HepG2 (cell line): ENCODE data around the gene OR8G1. TPM values are rescaled to one million over a fixed set of nuclear protein-coding genes. Genes with fewer than 3 reads are reported as not detected.

Source experiments
- ATAC-seq: fragments of 200-7000 bp; cut with Tn5 transposase; 3 replicates; pipeline ENCODE4 v1.9.1; 2020; ENCODE audit warnings: mild to moderate bottlenecking, moderate library complexity
- BruUV-seq: library from RNA; stranded (reverse); fragments of 400-500 nt; replicated peaks from 2 replicates; lab custom pipeline; 2021; lab: Mats Ljungman, UMichigan
- CTCF ChIA-PET: fragments of 300-600 bp; formaldehyde crosslinking; extraction: SDS; loops from one replicate; lab custom pipeline; 2021; ENCODE audit warnings: low total read pairs, inconsistent platforms, low intra/inter-chr PET ratio; lab: Yijun Ruan, JAX
- POLR2A ChIA-PET: fragments of 350-600 bp; sonication (Branson Sonifier 250); formaldehyde crosslinking; loops from one replicate; lab custom pipeline; 2020; ENCODE audit warnings: antibody characterized with exemption, inconsistent platforms; lab: Yijun Ruan, JAX
- DNase-seq: peaks from one replicate; pipeline ENCODE4 v3.0.0-alpha.2; 2015; ENCODE audit warnings: low spot score
- FAIRE-seq: peaks from 3 replicates; lab custom pipeline; 2011; peaks lifted over from hg19 to GRCh38; lab: Jason Lieb, UNC
- H2AFZ ChIP-seq: one replicate; pipeline ENCODE4 v1.6.1; 2011; ENCODE audit warnings: low read length, inconsistent platforms
- H3K27ac ChIP-seq: fragments of 300-600 bp; 3 replicates; pipeline ENCODE4 v1.8.0; 2011; ENCODE audit warnings: mixed run types, mild to moderate bottlenecking, mixed read lengths, low read length, inconsistent platforms; ENCODE audit not compliant: insufficient read depth; ENCODE audit errors: extremely low read length
- H3K27me3 ChIP-seq, 2 experiments: fragments of 200-600 bp in 1 of 2; 2 replicates in 1 of 2; 3 replicates in 1 of 2; pipeline versions ENCODE4 v1.6.0 to v1.8.0; 2011; ENCODE audit warnings: low read length in 2 of 2, mild to moderate bottlenecking in 2 of 2, moderate library complexity in 2 of 2, inconsistent platforms in 1 of 2; ENCODE audit not compliant: insufficient read depth in 2 of 2, control insufficient read depth in 1 of 2
- H3K36me3 ChIP-seq, 2 experiments: fragments of 200-600 bp in 1 of 2; replicated peaks in 1 of 2; 2 replicates in 1 of 2; 3 replicates in 1 of 2; pipeline versions ENCODE4 v1.5.1 to v1.8.0; 2011; ENCODE audit warnings: low read length in 2 of 2, inconsistent platforms in 1 of 2; ENCODE audit not compliant: insufficient read depth in 2 of 2, control insufficient read depth in 1 of 2
- H3K4me1 ChIP-seq: 2 replicates; pipeline ENCODE4 v1.5.1; 2012; ENCODE audit warnings: low read length, inconsistent platforms; ENCODE audit not compliant: insufficient read depth
- H3K4me2 ChIP-seq: 2 replicates; pipeline ENCODE4 v1.6.0; 2011; ENCODE audit warnings: low read depth, low read length, inconsistent platforms
- H3K4me3 ChIP-seq, 3 experiments: fragments of 200-600 bp in 1 of 3; sonication (generic), shearing (Covaris generic) in 1 of 3; replicated peaks in 1 of 3; 2 replicates each; pipeline ENCODE4 v1.5.1; 2011 to 2016; ENCODE audit warnings: low read length in 3 of 3, inconsistent platforms in 2 of 3, low read depth in 2 of 3, mild to moderate bottlenecking in 2 of 3, control low read depth in 1 of 3, mixed read lengths in 1 of 3; ENCODE audit not compliant: insufficient read depth in 1 of 3
- H3K79me2 ChIP-seq: one replicate; pipeline ENCODE4 v1.6.1; 2011; ENCODE audit warnings: low read length, inconsistent platforms; ENCODE audit not compliant: insufficient read depth
- H3K9ac ChIP-seq: 2 replicates; pipeline ENCODE4 v1.6.0; 2011; ENCODE audit warnings: mild to moderate bottlenecking, low read depth, low read length, inconsistent platforms; ENCODE audit not compliant: insufficient read depth
- H3K9me3 ChIP-seq: 2 replicates; pipeline ENCODE4 v1.5.1; 2012; ENCODE audit warnings: mild to moderate bottlenecking, low read length
- H4K20me1 ChIP-seq: 2 replicates; pipeline ENCODE4 v1.6.0; 2011; ENCODE audit warnings: inconsistent platforms, mild to moderate bottlenecking, low read length, moderate library complexity; ENCODE audit not compliant: insufficient read depth
- AKNA ChIP-seq: sonication (generic); formaldehyde crosslinking; IDR thresholded peaks from 2 replicates; pipeline ENCODE4 v1.4.0; 2020; ENCODE audit warnings: missing genetic modification reagents, borderline replicate concordance
- FOXA3 ChIP-seq: IDR thresholded peaks from 2 replicates; pipeline ENCODE4 v1.6.1; 2016; ENCODE audit warnings: missing genetic modification reagents, missing compliant biosample characterization
- KDM4B ChIP-seq: sonication (generic); formaldehyde crosslinking; IDR thresholded peaks from 2 replicates; pipeline ENCODE4 v1.4.0; 2020; ENCODE audit warnings: missing genetic modification reagents
- KMT2A ChIP-seq: sonication (generic); formaldehyde crosslinking; IDR thresholded peaks from 2 replicates; pipeline ENCODE4 v1.4.0; 2020; ENCODE audit warnings: missing genetic modification reagents
- NFKB2 ChIP-seq: sonication (generic); formaldehyde crosslinking; IDR thresholded peaks from 2 replicates; pipeline ENCODE4 v1.4.0; 2020; ENCODE audit warnings: missing genetic modification reagents, borderline replicate concordance
- PRMT3 ChIP-seq: sonication (generic); formaldehyde crosslinking; IDR thresholded peaks from 2 replicates; pipeline ENCODE4 v1.8.1; 2022; ENCODE audit warnings: low read depth, mild to moderate bottlenecking, moderate library complexity, missing genetic modification reagents, borderline replicate concordance
- RELA ChIP-seq: sonication (generic); formaldehyde crosslinking; IDR thresholded peaks from 2 replicates; pipeline ENCODE4 v1.4.0; 2020; ENCODE audit warnings: missing genetic modification reagents
- SKI ChIP-seq: fragments of 450-650 bp; IDR thresholded peaks from one replicate; pipeline ENCODE4 v1.6.1; 2018; ENCODE audit warnings: mild to moderate bottlenecking; ENCODE audit not compliant: partially characterized antibody
- TRIM22 ChIP-seq: fragments of 450-650 bp; IDR thresholded peaks from 2 replicates; pipeline ENCODE4 v1.6.1; 2017
- YEATS2 ChIP-seq: sonication (generic); formaldehyde crosslinking; IDR thresholded peaks from 2 replicates; pipeline ENCODE4 v1.4.0; 2020; ENCODE audit warnings: missing genetic modification reagents, borderline replicate concordance
- ZBTB38 ChIP-seq: sonication (generic); formaldehyde crosslinking; IDR thresholded peaks from 2 replicates; pipeline ENCODE4 v1.5.1; 2020; ENCODE audit warnings: mild to moderate bottlenecking, missing genetic modification reagents
- ZMYM4 ChIP-seq: sonication (generic); formaldehyde crosslinking; IDR thresholded peaks from 2 replicates; pipeline ENCODE4 v1.8.1; 2023; ENCODE audit warnings: mild to moderate bottlenecking, missing genetic modification reagents
- ZNF496 ChIP-seq: sonication (generic); formaldehyde crosslinking; IDR thresholded peaks from 2 replicates; pipeline ENCODE4 v1.8.1; 2023; ENCODE audit warnings: mild to moderate bottlenecking, moderate library complexity, missing genetic modification reagents; ENCODE audit not compliant: insufficient replicate concordance
- ZXDC ChIP-seq: sonication (generic); formaldehyde crosslinking; IDR thresholded peaks from 2 replicates; pipeline ENCODE4 v1.5.0; 2020; ENCODE audit warnings: mild to moderate bottlenecking, missing genetic modification reagents
- WGBS: methylation state at CpG from one replicate; pipeline ENCODE4 v1.1.6; 2017; ENCODE audit warnings: low lambda C conversion rate; 5-methylcytosine and 5-hydroxymethylcytosine counted together
- in situ Hi-C: cut with HindIII; loops from 2 replicates; pipeline ENCODE4 v1.10.0; 2017; ENCODE audit warnings: low pct_unique_long_range_greater_than_20kb; ENCODE audit not compliant: extremely low pct_ligation_motif_present
- intact Hi-C: fragments of 100-400 bp; cut with micrococcal nuclease; formaldehyde crosslinking; loops from one replicate; pipeline ENCODE4 v1.10.0; 2022; ENCODE audit not compliant: unreplicated experiment
- polyA plus RNA-seq, 8 experiments: library from polyadenylated mRNA; depleted of rRNA in 3 of 8; stranded (reverse) in 7 of 8; unstranded in 1 of 8; fragments of >200 nt; fragmentation: Illumina TruSeq in 4 of 8; extraction: Trizol in 4 of 8; gene quantifications; 2 replicates each; pipeline versions ENCODE4 v1.2.1 to v1.2.3, GENCODE V29; 2011 to 2016; ENCODE audit warnings: low read depth in 4 of 8, missing spikeins in 1 of 8, mixed read lengths in 1 of 8; ENCODE audit not compliant: insufficient read depth in 1 of 8
- total RNA-seq, 5 experiments: library from RNA; depleted of rRNA; stranded (reverse); fragments of >200 nt; fragmentation: Illumina TruSeq; extraction: Trizol; gene quantifications; 2 replicates each; pipeline ENCODE4 v1.2.3, GENCODE V29; 2016; ENCODE audit warnings: low read depth in 1 of 5
- TF ChIP-seq, protein P1 (sequence below): sonication (generic); formaldehyde crosslinking; IDR thresholded peaks from 2 replicates; pipeline ENCODE4 v1.4.0; 2020; ENCODE audit warnings: mild to moderate bottlenecking, low read depth, missing genetic modification reagents

OR8G1 gene
- total and polyA plus RNA-seq, 2 of the 13 experiments (the other 11 are each of a cell fraction or from before 2014, with no cell fraction given) = not detected

DNA sequence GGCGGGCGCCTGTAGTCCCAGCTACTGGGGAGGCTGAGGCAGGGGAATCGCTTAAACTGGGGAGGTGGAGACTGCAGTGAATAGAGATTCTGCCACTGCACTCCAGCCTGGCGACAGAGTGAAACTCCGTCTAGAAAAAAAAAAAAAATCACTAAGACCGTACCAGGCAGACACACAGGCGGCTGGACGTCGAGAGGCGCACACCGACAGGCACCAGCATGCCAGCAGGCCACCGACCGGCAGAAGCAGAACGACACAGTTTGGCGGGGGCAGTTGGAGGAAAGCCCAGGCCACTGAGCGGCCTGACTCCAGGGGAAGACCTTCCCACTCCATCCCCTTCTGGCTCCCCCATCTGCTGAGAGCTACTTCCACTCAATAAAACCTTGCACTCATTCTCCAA is 40.2 kb upstream of the OR8G1 start:
- FAIRE-seq = no peak
- no TSS peak for BruUV-seq
- 59% methylated on average over 16 of the region's 16 CpGs for WGBS
- intact Hi-C loops (no loop called here), in situ Hi-C loops (no loop called here)
- ATAC-seq = no peak
- H3K9ac ChIP-seq = no peak overlapping the region
- no peak overlapping the region for H3K4me2 ChIP-seq
- H3K4me1 ChIP-seq = no peaks in the 10 kb centered on the region
- no peaks in the 10 kb centered on the region for H3K9me3 ChIP-seq
- ChIA-PET CTCF (no interaction called here), POLR2A (no interaction called here)
- H3K36me3 ChIP-seq = no peaks in the 10 kb centered on the region
- H4K20me1 ChIP-seq = no peaks in the 10 kb centered on the region
- H3K27ac ChIP-seq = no peak overlapping the region
- H3K79me2 ChIP-seq = no peaks in the 10 kb centered on the region
- H3K4me3 ChIP-seq = no peak overlapping the region
- no peak overlapping the region for H2AFZ ChIP-seq
- DNase-seq = no peak
- H3K27me3 ChIP-seq = peaks cover 0 to 4% of the 10 kb centered on the region in 2 experiments; a peak in 1 of 5 replicates
- TF ChIP-seq PRMT3 (CRISPR knock-in tag) (no peak), KDM4B (no peak), TRIM22 (no peak), AKNA (CRISPR knock-in tag) (no peak), ZBTB38 (CRISPR knock-in tag) (no peak), ZNF496 (CRISPR knock-in tag) (no peak), FOXA3 (CRISPR knock-in tag) (no peak), SKI (no peak), RELA (CRISPR knock-in tag) (no peak), ZMYM4 (CRISPR knock-in tag) (no peak), KMT2A (CRISPR knock-in tag) (no peak), ZXDC (CRISPR knock-in tag) (no peak), NFKB2 (CRISPR knock-in tag) (no peak), YEATS2 (CRISPR knock-in tag) (no peak)
- TF ChIP-seq, protein P1, sequence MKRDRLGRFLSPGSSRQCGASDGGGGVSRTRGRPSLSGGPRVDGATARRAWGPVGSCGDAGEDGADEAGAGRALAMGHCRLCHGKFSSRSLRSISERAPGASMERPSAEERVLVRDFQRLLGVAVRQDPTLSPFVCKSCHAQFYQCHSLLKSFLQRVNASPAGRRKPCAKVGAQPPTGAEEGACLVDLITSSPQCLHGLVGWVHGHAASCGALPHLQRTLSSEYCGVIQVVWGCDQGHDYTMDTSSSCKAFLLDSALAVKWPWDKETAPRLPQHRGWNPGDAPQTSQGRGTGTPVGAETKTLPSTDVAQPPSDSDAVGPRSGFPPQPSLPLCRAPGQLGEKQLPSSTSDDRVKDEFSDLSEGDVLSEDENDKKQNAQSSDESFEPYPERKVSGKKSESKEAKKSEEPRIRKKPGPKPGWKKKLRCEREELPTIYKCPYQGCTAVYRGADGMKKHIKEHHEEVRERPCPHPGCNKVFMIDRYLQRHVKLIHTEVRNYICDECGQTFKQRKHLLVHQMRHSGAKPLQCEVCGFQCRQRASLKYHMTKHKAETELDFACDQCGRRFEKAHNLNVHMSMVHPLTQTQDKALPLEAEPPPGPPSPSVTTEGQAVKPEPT (CRISPR knock-in tag) = no peak
